NCI-H446 treated with DMSO at 0.1 percent for 48 hours (cell line): Measurements from ENCODE around the gene NRCAM.

ENCODE experiments used
- DNase-seq: peaks from one replicate; lab custom pipeline; 2025; lab: John Stamatoyannopoulos, UW

NRCAM gene

DNA sequence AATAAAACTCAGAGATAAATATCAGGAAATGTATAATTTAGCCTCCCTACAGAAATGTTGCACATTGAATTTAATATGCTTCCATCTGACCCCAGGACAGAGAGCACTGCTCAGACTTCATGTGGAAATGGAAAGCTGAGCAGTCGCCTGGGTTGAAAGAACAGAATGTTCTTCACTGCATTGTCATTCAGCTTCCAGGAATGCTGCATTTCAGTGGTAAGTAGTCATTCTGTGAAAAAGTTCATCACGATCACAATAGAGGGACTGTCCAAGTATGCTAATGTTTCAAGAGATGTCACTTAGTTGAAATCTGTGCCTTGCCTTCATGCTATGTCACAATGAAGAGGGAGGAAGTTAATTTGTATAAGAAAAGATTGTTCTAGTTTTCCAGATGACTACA is 147.3 kb downstream of the NRCAM start:
- DNase-seq = no peak

- no peak for DNase-seq
These were observed 148.0 kb downstream of the NRCAM start for GRCh38 chr7:108308276-108308675.

- DNase-seq = no peak
These were observed 148.6 kb downstream of the NRCAM start for GRCh38 chr7:108307595-108307994.

DNA sequence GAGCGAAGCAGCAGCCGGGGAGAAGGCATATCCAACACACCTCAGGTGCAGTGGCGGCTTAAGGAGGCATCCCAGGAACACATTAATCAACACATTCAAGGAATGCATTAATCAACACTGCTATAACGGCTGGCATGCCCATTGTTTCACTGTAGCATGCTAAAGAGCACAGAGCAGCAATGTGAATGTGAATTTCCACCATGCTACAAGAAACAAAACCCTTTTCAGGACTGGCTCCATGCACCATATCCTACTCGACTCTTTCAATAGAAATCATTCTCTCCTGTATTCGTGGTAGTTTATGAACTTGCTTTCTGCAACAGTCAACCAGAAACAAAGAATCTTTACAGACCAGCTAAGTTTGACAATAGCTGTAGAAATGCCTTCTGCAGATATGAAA is 149.0 kb downstream of the NRCAM start:
- DNase-seq = no peak

- DNase-seq = no peak
These were observed 152.9 kb downstream of the NRCAM start for GRCh38 chr7:108303332-108303731.

DNA sequence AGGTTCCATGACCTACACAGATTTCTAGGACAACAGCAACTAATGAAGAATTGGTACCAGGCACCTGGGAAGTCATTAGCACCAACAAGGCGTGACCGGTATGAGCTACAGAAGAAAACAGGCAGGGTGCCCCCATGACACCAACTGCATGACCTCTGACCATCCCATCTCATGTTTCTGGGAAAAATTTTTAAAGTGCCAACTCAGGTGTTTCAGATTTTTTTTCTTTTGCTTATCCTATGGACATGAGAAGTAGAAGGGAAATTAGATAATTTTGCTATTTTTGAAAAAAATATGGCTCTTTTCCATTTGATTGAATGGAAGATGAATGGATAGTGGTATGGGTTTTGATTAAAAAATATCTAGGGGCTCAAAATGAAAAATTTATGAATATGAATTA is 154.8 kb downstream of the NRCAM start:
- DNase-seq = no peak

GRCh38 chr7:108299251-108299973 is 156.8 kb downstream of the NRCAM start:
- no peak for DNase-seq

- no peak for DNase-seq
These were observed 159.3 kb downstream of the NRCAM start for GRCh38 chr7:108296911-108297310.

- peak; percentile 42 for DNase-seq
These were observed 161.6 kb downstream of the NRCAM start for GRCh38 chr7:108294595-108294994.

DNA sequence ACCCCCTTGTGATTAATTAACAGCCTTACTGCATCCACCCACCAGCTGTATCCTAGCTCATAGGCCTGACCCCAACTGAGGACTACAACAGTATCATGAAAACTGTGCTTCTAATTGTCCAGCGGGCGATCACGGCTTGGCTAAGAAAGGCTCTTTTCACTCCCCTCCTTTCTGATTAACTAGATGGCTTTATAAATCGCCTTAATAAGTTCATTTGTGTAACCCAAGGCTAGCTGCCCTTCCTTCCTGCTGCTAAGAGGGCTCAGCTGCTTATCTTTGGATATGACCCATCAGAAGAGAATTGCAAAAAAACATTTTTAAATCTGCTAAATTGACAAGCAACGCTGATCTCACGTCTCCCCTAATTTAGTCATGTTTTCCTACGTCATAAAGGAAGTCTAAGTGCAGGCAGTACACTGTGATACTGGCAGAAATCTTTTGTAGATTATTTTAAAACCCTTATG is 163.1 kb downstream of the NRCAM start:
- DNase-seq = no peak

DNA sequence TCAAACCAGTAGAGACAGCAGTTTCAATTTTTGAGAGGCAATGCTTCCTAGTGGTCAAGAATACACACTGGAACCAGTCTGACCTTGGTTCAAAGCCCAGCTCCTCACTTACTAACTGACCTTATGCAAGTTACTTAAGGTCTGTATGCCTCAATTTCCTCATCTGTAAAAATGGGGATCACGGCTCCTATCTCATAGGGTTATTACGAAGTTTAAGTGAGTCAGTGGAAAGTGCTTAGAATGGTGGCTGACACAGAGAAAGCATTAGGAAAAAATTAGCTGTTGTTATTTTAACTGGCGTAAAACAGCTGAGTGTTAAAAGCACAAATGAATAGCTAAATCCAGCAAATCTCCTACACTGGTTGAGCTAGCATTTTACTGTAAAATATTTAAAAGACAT is 163.7 kb downstream of the NRCAM start:
- DNase-seq = no peak

- DNase-seq = peak; percentile 2
These were observed 164.3 kb downstream of the NRCAM start for GRCh38 chr7:108291791-108292440.

DNA sequence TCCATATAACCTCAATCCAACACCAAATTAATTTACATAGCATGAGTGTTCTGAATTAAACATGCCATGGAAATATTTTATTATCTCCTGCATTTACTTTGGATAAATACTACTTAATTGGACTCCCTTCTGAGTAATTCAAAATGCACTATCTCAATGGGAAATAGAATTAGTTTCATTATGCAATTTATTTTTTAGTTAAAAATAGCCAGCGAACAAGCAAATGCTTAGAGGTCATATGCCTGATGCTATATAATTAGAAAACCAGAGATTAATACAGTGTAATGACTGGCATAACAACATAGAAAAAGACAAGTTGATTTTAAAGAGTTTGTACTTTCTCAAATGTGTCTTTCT is 165.1 kb downstream of the NRCAM start:
- DNase-seq = no peak

DNA sequence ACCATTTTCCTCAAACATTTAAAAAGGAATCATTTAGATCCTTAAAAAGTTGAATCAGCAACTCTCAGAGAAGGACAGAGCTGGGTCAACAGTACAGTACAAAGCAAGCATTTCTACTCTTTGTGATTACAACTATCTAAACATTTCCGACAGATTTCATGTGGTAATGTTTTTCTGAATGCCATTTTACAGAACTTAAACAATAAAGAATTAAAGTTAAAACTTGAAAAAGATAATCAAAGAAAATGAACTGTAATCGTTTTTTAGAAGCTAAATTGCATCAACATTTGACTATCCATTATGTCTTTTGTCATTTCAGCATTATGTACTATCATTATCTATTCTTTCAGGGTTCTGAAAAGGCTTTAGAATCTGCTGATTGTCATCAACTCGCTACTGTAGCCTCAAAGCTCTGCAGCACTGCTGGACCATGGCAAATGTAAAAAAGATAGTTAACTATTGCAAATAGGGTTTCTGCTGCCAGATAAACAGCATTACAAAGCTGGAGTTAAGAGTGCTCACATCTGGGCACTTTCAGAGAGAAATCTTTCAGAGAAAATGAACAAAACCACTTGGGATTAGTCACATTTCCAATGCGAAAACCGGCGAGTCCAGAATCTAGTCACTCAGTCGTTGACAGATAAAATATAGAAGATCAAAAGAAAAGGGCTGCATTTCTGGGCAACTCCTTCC is 165.6 kb downstream of the NRCAM start:
- no peak for DNase-seq

DNA sequence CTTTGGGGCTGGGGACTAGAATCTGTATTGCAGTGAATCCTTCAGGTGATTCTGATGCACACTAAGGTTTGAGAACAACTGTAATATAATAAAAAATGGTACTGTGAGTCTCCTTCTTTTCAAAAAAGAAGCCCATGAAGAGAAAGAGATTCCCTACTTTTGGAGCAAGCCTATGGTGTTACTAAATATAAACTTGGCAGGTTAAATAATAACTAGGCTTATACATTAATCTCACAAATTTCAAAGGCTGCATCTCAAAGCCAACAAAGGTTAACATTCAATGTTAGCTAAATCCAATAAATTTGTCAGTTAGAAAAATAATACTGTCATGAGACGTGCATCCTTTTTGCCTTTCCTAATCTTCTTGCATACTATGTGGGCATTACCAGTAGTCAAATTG is 166.4 kb downstream of the NRCAM start:
- DNase-seq = no peak

DNA sequence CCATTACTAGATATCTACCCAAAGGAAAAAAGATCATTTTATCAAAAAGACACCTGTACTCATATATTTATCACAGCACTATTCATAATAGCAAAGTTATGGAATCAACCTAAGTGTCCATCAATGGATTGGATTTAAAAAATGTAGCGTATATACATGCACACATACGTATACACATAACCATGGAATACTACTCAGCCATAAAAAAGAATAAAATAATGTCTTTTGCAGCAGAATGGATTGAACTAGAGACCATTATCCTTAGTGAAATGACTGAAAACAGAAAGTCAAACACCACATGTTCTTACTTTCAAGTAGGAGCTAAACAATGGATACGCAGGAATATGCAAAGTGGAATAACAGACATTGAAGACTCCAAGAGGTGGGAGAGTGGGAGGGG is 168.4 kb downstream of the NRCAM start:
- DNase-seq = no peak

DNA sequence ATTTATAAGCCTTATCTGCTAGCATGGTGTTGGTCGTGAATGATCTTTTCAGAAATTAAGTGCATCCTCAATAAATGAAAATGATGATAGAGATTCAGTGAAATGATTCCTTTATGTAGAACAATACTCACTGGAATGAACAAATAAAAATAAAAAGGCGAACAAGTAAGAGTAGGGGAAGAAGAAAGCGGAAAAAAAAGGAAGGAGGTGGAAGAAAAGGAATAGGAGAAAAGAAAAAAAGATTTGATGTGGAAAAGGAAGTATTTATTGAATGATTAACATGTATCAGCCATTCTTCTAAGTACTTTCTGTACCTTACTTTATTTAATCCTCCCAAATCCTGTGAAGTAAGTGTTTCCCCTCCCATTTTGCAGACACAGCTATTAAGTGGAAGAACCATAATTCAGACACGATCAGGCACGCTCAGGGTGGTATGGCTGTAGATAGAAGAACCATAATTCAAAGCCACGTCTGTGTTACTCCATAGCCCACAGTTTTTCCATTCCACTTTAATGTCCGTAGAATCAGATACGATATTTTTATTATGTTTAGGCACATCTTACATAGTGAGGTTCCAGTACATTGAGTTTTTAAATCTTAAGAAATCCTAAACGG is 169.8 kb downstream of the NRCAM start:
- no peak for DNase-seq

- DNase-seq = no peak
These were observed 170.5 kb downstream of the NRCAM start for GRCh38 chr7:108285778-108286177.

DNA sequence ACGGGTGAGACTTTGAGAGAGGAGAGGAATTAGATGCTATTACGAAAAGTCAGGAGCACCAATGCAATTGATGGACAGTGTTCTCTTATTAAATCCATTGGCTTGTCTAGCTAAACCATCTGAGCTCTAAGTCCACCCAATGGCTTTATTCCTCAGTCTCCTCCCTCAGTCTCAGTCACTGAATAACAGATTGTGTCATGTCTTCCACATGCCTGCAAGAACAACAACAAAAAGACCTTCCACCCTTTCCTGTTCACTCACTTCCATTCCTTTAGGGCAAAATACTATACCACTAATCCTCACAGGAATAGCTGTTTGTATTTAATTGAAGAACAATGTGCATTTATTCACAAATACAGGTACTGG is 171.2 kb downstream of the NRCAM start:
- DNase-seq = no peak

GRCh38 chr7:108284349-108285002 is 171.8 kb downstream of the NRCAM start:
- no peak for DNase-seq

- DNase-seq = peak; percentile 47
These were observed 173.0 kb downstream of the NRCAM start for GRCh38 chr7:108283252-108283651.

DNA sequence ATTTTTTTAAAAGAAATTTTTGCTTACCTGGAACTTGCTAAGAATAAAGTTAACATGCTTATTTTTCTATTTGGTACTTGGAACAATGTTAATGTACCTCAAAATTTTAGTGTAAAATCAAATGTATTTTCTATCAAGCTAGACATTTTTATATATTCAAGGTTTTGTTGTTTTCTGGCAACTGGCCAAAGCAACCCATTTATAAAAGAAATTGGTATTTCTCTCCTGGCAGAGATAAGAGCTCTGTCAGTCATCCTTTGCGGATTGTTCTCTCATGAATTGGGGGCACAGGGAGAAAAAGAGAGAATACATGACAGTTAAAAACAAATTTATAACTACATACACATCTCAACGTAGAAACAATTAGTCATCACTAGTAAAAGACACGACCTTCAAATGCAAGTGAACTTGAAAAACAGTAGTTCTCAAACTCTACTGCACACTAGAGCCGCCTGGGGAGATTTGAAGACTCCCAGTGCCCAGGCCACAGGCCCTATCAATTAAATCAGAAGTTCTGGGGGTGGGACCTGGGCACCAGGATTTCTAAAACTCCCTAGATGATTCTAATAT is 173.7 kb downstream of the NRCAM start:
- DNase-seq = no peak
